ENCODE results near the gene MITF. TPM values are rescaled to one million over a fixed set of nuclear protein-coding genes. Genes with fewer than 3 reads are reported as not detected.

MITF gene
- total RNA-seq, 1 donor from 2014 or later, result 8.7 TPM

GRCh38 chr3:69743975-69744906, 5.0 kb downstream of the MITF start:
- TF ChIP-seq CTCF (conservative IDR thresholded peaks at IDR 0.05), result no peak
- Mint-ChIP-seq H3K4me1 (ENCODE audit: unreplicated experiment) (peaks cover 6% of the 10 kb centered on the region), H3K27me3 (peaks cover 24% of the 10 kb centered on the region), H3K27ac (no peak overlapping the region), H3K4me3 (no peak overlapping the region), H3K36me3 (no peaks in the 10 kb centered on the region), H3K9me3 (no peaks in the 10 kb centered on the region)
- no peak for DNase-seq (ENCODE audit: extremely low spot score, unreplicated experiment)

- Mint-ChIP-seq H3K27me3 (peaks cover 18% of the 10 kb centered on the region), H3K4me1 (ENCODE audit: unreplicated experiment) (peaks cover 5% of the 10 kb centered on the region), H3K9me3 (no peaks in the 10 kb centered on the region), H3K4me3 (no peak overlapping the region), H3K27ac (no peak overlapping the region), H3K36me3 (no peaks in the 10 kb centered on the region)
- DNase-seq (ENCODE audit: extremely low spot score, unreplicated experiment), result no peak
- TF ChIP-seq CTCF (conservative IDR thresholded peaks at IDR 0.05), result no peak
Observed at GRCh38 chr3:69745505-69745904, 6.2 kb downstream of the MITF start.

- Mint-ChIP-seq H3K9me3 (no peaks in the 10 kb centered on the region), H3K4me3 (no peak overlapping the region), H3K36me3 (no peaks in the 10 kb centered on the region), H3K4me1 (ENCODE audit: unreplicated experiment) (no peaks in the 10 kb centered on the region), H3K27ac (no peak overlapping the region), H3K27me3 (peaks cover 11% of the 10 kb centered on the region)
- DNase-seq (ENCODE audit: extremely low spot score, unreplicated experiment), result no peak
- TF ChIP-seq CTCF (conservative IDR thresholded peaks at IDR 0.05), result no peak
Observed at GRCh38 chr3:69746119-69746518, 6.9 kb downstream of the MITF start.

GRCh38 chr3:69747511-69748258, 8.4 kb downstream of the MITF start:
- no peaks in the 10 kb centered on the region for H3K9me3 Mint-ChIP-seq
- no peak for TF ChIP-seq CTCF (conservative IDR thresholded peaks at IDR 0.05)
- H3K4me3 Mint-ChIP-seq, result no peak overlapping the region
- no peak overlapping the region for H3K27ac Mint-ChIP-seq
- no peak for DNase-seq (ENCODE audit: extremely low spot score, unreplicated experiment)
- no peaks in the 10 kb centered on the region for H3K36me3 Mint-ChIP-seq
- H3K4me1 Mint-ChIP-seq (ENCODE audit: unreplicated experiment), result no peaks in the 10 kb centered on the region
- H3K27me3 Mint-ChIP-seq, result no peaks in the 10 kb centered on the region

GRCh38 chr3:69748503-69748902, 9.2 kb downstream of the MITF start:
- Mint-ChIP-seq H3K36me3 (no peaks in the 10 kb centered on the region), H3K4me3 (no peak overlapping the region), H3K27me3 (no peaks in the 10 kb centered on the region), H3K9me3 (peaks cover under 1% of the 10 kb centered on the region), H3K4me1 (ENCODE audit: unreplicated experiment) (no peaks in the 10 kb centered on the region), H3K27ac (no peak overlapping the region)
- TF ChIP-seq CTCF (conservative IDR thresholded peaks at IDR 0.05), result no peak
- no peak for DNase-seq (ENCODE audit: extremely low spot score, unreplicated experiment)
